Cardiac fibroblast (primary cell): ENCODE data around the gene ASCL5.

Experiments used
- DNase-seq, 2 donors: peaks; one replicate each; pipeline versions ENCODE4 v3.0.0 to v3.0.0-alpha.2; 2010; ENCODE audit warnings: low read depth in 2 of 2
- H3K4me3 ChIP-seq, 2 donors: replicated peaks in 1 of 2; 1 replicate in 1 of 2; 2 replicates in 1 of 2; pipeline ENCODE4 v1.5.1; 2011; ENCODE audit warnings: low read depth in 2 of 2, low read length in 2 of 2, mild to moderate bottlenecking in 2 of 2, moderate library complexity in 1 of 2
- CTCF ChIP-seq: IDR thresholded peaks from one replicate; pipeline ENCODE4 v1.5.1; 2011; ENCODE audit warnings: low read depth, mild to moderate bottlenecking, low read length, inconsistent platforms

ASCL5 gene

GRCh38 chr1:201134405-201134804 lies 7.4 kb upstream of the ASCL5 start:
- no peak for TF ChIP-seq CTCF
- no peak overlapping the region for H3K4me3 ChIP-seq
- DNase-seq = no peak

- TF ChIP-seq CTCF = no peak
- DNase-seq = no peak
- H3K4me3 ChIP-seq = no peak overlapping the region
Measured at GRCh38 chr1:201131398-201131797, 4.4 kb upstream of the ASCL5 start.

- DNase-seq = no peak
- no peak for TF ChIP-seq CTCF
- no peak overlapping the region for H3K4me3 ChIP-seq
Measured at GRCh38 chr1:201128962-201129361, 2.0 kb upstream of the ASCL5 start.

- no peak for DNase-seq
- H3K4me3 ChIP-seq = no peak overlapping the region
- no peak for TF ChIP-seq CTCF
Measured at GRCh38 chr1:201128476-201128875, 1.5 kb upstream of the ASCL5 start.

- no peak overlapping the region for H3K4me3 ChIP-seq
- DNase-seq = peak in 1 of 2 donors; percentile 9
- TF ChIP-seq CTCF = no peak
Measured at GRCh38 chr1:201127755-201128455, 921 bp upstream of the ASCL5 start.

GRCh38 chr1:201126463-201126831 lies 537 bp downstream of the ASCL5 start:
- DNase-seq = no peak
- H3K4me3 ChIP-seq = no peak overlapping the region
- no peak for TF ChIP-seq CTCF

GRCh38 chr1:201125800-201126199 lies 1.2 kb downstream of the ASCL5 start:
- no peak for DNase-seq
- no peak overlapping the region for H3K4me3 ChIP-seq
- TF ChIP-seq CTCF = no peak
